HG02763 (cell line): ENCODE data around the gene MRPL53.
A peak's percentile ranks its signal among the peaks of the same experiment; 100 is the strongest.
"Not testable (repeated sequence)": the region's sequence is repeated elsewhere in the genome, so short reads cannot be mapped to it uniquely, and the experiment has no call there.

ENCODE experiments used
- ATAC-seq: cut with Tn5 transposase; IDR thresholded peaks from one replicate; pipeline ENCODE4 v1.9.1; 2021; ENCODE audit warnings: mild to moderate bottlenecking, moderate library complexity; ENCODE audit not compliant: unreplicated experiment

The MRPL53 gene

GRCh38 chr2:74502720-74503505 lies 30.4 kb upstream of the MRPL53 start:
- ATAC-seq = peak; percentile 27

- no peak for ATAC-seq
Measured at GRCh38 chr2:74502147-74502719, 29.8 kb upstream of the MRPL53 start.

GRCh38 chr2:74501335-74502071 lies 29.0 kb upstream of the MRPL53 start:
- ATAC-seq = no peak

GRCh38 chr2:74500578-74500946 lies 28.1 kb upstream of the MRPL53 start:
- ATAC-seq = no peak

GRCh38 chr2:74499940-74500577 lies 27.6 kb upstream of the MRPL53 start:
- ATAC-seq = no peak

GRCh38 chr2:74499267-74499939 lies 26.9 kb upstream of the MRPL53 start, which contains the start of gene LBX2:
Gene LBX2, minus strand, starts transcription at chr2:74499603. Its CDS starts 66 bp downstream, at chr2:74499537.
- ATAC-seq = no peak

- ATAC-seq = no peak
Measured at GRCh38 chr2:74498500-74499266, 26.2 kb upstream of the MRPL53 start.

GRCh38 chr2:74497777-74498499 lies 25.5 kb upstream of the MRPL53 start:
- no peak for ATAC-seq

GRCh38 chr2:74496997-74497776 lies 24.7 kb upstream of the MRPL53 start:
- no peak for ATAC-seq

- no peak for ATAC-seq
Measured at GRCh38 chr2:74495440-74495839, 23.0 kb upstream of the MRPL53 start.

GRCh38 chr2:74493546-74493945 lies 21.1 kb upstream of the MRPL53 start:
- ATAC-seq = no peak

- ATAC-seq = no peak
Measured at GRCh38 chr2:74491648-74492544, 19.4 kb upstream of the MRPL53 start.

- ATAC-seq = no peak
Measured at GRCh38 chr2:74489906-74490305, 17.4 kb upstream of the MRPL53 start.

GRCh38 chr2:74488643-74489481 lies 16.4 kb upstream of the MRPL53 start:
- ATAC-seq = no peak

- ATAC-seq = no peak
Measured at GRCh38 chr2:74486141-74486540, 13.7 kb upstream of the MRPL53 start.

- ATAC-seq = not testable (repeated sequence)
Measured at GRCh38 chr2:74483675-74484164, 11.2 kb upstream of the MRPL53 start.
